GM12892 (cell line): ENCODE measurements around the gene ISLR.

Source experiments
- POLR2A ChIP-seq: IDR thresholded peaks from 2 replicates; pipeline ENCODE4 v1.6.1; 2011; ENCODE audit warnings: low read depth, low read length, control low read depth
- TAF1 ChIP-seq: IDR thresholded peaks from 2 replicates; pipeline ENCODE4 v1.6.1; 2011; ENCODE audit warnings: low read depth, mild to moderate bottlenecking, control low read depth, low read length, borderline replicate concordance

DNA sequence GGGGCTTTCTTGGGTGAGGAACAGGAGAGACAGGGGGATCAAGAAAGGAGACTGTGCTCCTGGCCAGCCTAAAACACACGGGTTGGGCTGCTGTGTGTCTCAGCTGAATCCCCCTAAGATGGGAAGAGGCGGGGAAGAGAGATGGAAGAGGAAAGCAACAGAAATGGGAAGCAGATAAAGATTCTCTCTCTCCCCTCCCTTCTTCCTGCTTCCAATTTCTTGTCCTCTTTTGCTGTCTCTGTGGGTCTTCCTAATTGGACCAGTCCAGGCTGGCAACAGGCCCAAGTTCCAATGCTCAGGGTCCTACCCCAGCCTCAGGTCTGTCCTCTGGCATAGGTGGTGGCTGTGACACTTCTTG, 36.0 kb upstream of the ISLR start:
- TF ChIP-seq POLR2A = no peak
- TF ChIP-seq TAF1 = no peak
